Activated T-helper 2 cell treated with anti-CD3 and anti-CD28 coated beads, Interferon-gamma antibody, Interleukin-2, Interleukin-4, amounts not matched to agents 10 μg/mL and 5 μg/mL and 100 μg/mL, durations not matched to agents 14 hours and 24 hours and 36 hours (primary cell): Measurements from ENCODE around the gene RGS10. TPM values are rescaled to one million over a fixed set of nuclear protein-coding genes. Genes with fewer than 3 reads are reported as not detected.

ENCODE experiments used
- DNase-seq: peaks from one replicate; pipeline ENCODE4 v3.0.0; 2021; ENCODE audit warnings: low spot score
- H3K27ac Mint-ChIP-seq: one replicate; pipeline ENCODE4 v1.8.0; 2021; ENCODE audit warnings: mixed read lengths
- H3K27me3 Mint-ChIP-seq: one replicate; pipeline ENCODE4 v1.8.0; 2021; ENCODE audit warnings: low read depth, mixed read lengths
- H3K36me3 Mint-ChIP-seq: one replicate; pipeline ENCODE4 v1.8.0; 2021; ENCODE audit warnings: low read depth, mixed read lengths
- H3K4me1 Mint-ChIP-seq: one replicate; pipeline ENCODE4 v1.8.0; 2021; ENCODE audit warnings: low read depth, mixed read lengths
- H3K4me3 Mint-ChIP-seq: one replicate; pipeline ENCODE4 v1.8.0; 2021; ENCODE audit warnings: low read depth, mild to moderate bottlenecking, moderate library complexity, mixed read lengths
- H3K9me3 Mint-ChIP-seq: one replicate; pipeline ENCODE4 v1.8.0; 2021; ENCODE audit warnings: mixed read lengths
- intact Hi-C: fragments of 100-400 bp; cut with micrococcal nuclease; formaldehyde crosslinking; loops from one replicate; pipeline ENCODE4 v1.15.1; 2023
- total RNA-seq: library from RNA; stranded (reverse); gene quantifications from 2 replicates; pipeline ENCODE4 v1.2.3, GENCODE V29; 2022

Gene RGS10
- total RNA-seq, 1 donor from 2014 or later: 112 TPM

DNA sequence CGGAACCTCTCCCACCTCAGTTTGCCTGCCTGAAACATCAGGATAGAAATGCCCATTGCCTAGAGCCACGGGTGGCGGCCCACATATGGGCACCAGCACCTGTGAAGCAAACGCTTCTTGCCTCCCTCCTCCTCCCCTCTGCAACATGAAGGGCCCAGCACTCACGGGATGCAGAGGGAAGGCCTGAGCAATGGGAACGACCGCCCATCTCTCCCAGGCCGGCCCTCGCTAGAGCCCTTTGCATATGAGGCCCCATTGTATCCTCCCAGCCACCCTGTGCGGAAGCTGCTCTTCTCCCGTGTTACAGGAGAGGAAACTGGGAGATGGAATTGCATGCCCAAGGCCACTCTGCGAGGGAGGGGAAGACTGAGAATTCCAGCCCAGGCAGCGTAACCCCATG, 88.2 kb downstream of the RGS10 start:
- no peaks in the 10 kb centered on the region for H3K9me3 Mint-ChIP-seq
- H3K36me3 Mint-ChIP-seq: no peaks in the 10 kb centered on the region
- no peaks in the 10 kb centered on the region for H3K27me3 Mint-ChIP-seq
- no peaks in the 10 kb centered on the region for H3K4me1 Mint-ChIP-seq
- H3K4me3 Mint-ChIP-seq: no peak overlapping the region
- intact Hi-C loops: no loop called here
- no peak for DNase-seq
- H3K27ac Mint-ChIP-seq: no peak overlapping the region

DNA sequence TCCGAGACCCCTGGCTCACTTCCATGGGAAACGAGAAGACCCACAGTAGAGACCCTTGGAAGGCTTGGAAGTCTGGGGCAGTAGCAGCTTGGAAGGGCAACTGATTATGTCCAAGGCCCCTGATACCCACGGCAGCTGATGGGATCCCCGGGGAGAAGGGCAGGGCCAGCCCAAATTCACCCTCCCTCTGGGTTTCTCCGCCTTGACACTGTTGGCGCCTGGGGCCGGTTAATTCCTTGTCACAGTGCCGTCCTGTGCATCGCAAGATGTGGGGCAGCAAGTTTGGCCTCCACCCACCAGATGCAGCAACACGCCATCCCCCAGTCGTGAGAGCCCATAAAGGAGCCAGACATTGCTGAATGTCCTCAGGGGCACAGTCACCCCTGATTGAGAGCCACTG, 89.2 kb downstream of the RGS10 start:
- no peaks in the 10 kb centered on the region for H3K9me3 Mint-ChIP-seq
- intact Hi-C loops: no loop called here
- no peak overlapping the region for H3K4me3 Mint-ChIP-seq
- no peaks in the 10 kb centered on the region for H3K27me3 Mint-ChIP-seq
- DNase-seq: no peak
- no peaks in the 10 kb centered on the region for H3K36me3 Mint-ChIP-seq
- no peaks in the 10 kb centered on the region for H3K4me1 Mint-ChIP-seq
- H3K27ac Mint-ChIP-seq: no peak overlapping the region

DNA sequence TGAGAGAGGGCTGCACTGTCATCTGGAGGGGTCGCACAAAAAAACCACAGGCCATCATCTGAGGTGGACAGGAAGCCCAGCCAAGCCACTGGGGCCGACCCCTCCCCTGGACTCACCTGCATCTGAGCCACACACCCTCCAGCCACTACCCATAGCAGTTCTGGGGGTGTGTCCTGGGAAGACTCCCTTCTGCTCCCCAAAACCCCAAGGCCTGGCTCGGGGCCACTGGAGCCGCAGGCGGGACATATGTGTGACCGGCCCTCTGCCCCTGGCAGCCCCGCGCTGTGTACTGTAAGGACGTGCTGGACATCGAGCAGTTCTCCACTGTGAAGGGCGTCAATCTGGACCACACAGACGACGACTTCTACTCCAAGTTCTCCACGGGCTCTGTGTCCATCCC, 90.1 kb downstream of the RGS10 start:
- no peaks in the 10 kb centered on the region for H3K4me1 Mint-ChIP-seq
- H3K27ac Mint-ChIP-seq: no peak overlapping the region
- H3K4me3 Mint-ChIP-seq: no peak overlapping the region
- DNase-seq: no peak
- H3K9me3 Mint-ChIP-seq: no peaks in the 10 kb centered on the region
- intact Hi-C loops: no loop called here
- no peaks in the 10 kb centered on the region for H3K27me3 Mint-ChIP-seq
- peaks cover 3% of the 10 kb centered on the region for H3K36me3 Mint-ChIP-seq

DNA sequence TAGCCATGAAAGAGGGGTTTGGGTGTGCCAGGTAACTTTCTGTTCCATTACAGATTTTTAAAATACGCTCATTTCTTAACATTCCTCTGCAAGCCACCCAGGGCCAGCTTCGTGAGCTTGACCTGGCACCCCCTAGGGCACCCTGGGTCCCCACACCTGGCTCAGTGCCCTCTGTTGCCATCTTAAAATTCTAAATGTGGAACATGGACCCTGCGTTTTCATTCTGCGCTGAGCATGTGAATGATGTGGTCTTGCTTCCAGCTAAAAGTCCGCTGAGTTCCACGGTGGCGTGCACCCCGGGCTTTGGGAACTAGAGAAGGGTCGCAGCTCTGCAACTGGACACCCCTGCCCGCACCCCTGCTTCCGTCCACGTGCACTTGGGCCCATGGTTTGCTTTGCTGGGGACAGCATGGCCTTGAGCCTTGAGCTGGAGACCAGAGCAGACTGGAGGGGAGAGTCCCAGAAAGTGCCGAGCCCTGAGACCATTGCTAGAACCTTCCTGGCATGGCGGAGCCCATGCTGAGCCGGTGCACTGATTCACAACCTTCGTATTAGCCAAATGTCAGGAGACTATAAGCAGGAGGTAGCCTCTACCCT, 91.1 kb downstream of the RGS10 start:
- Mint-ChIP-seq H3K4me3 (no peak overlapping the region), H3K4me1 (no peaks in the 10 kb centered on the region), H3K27me3 (no peaks in the 10 kb centered on the region), H3K9me3 (no peaks in the 10 kb centered on the region), H3K36me3 (peaks cover 8% of the 10 kb centered on the region), H3K27ac (no peak overlapping the region)
- intact Hi-C loops: no loop called here
- no peak for DNase-seq

GRCh38 chr10:119450606-119451299, 91.8 kb downstream of the RGS10 start:
- Mint-ChIP-seq H3K9me3 (no peaks in the 10 kb centered on the region), H3K36me3 (peaks cover 8% of the 10 kb centered on the region), H3K4me1 (peaks cover 2% of the 10 kb centered on the region), H3K27me3 (no peaks in the 10 kb centered on the region), H3K4me3 (no peak overlapping the region), H3K27ac (no peak overlapping the region)
- no peak for DNase-seq
- intact Hi-C loops: no loop called here

Other genes starting within 250 kb of the RGS10 start
- gene TIAL1, start 54.2 kb upstream of the RGS10 start, total RNA-seq: 183 and 184 TPM in 2 replicates
- gene BAG3, start 108.7 kb upstream of the RGS10 start, total RNA-seq: 31.8 and 33.3 TPM in 2 replicates
- gene INPP5F, start 183.3 kb upstream of the RGS10 start, total RNA-seq: 10.2 and 11.9 TPM in 2 replicates